ENCODE results near the gene ALKBH3. TPM values are rescaled to one million over a fixed set of nuclear protein-coding genes. Genes with fewer than 3 reads are reported as not detected.
A peak's percentile ranks its signal among the peaks of the same experiment; 100 is the strongest.

ALKBH3 gene
- total and polyA plus RNA-seq, 2 of the 13 experiments (the other 11 are each of a cell fraction or from before 2014, with no cell fraction given): 17.8 to 36.1 TPM

- TF ChIP-seq ZBTB1 (CRISPR knock-in tag; IDR thresholded peaks at IDR 0.05; ENCODE audit: borderline replicate concordance) (no peak), FOSL1 (CRISPR knock-in tag; IDR thresholded peaks at IDR 0.05; ENCODE audit: borderline replicate concordance) (no peak), NR3C1 (CRISPR knock-in tag; IDR thresholded peaks at IDR 0.05) (no peak), GFI1 (CRISPR knock-in tag; IDR thresholded peaks at IDR 0.05; ENCODE audit: borderline replicate concordance) (no peak; the same call in 1 of the 2 replicates), MZF1 (CRISPR knock-in tag; IDR thresholded peaks at IDR 0.05; ENCODE audit: borderline replicate concordance) (no peak), FOXM1 (CRISPR knock-in tag; IDR thresholded peaks at IDR 0.05) (no peak), ZNF629 (CRISPR knock-in tag; conservative IDR thresholded peaks at IDR 0.05) (no peak), JUND (CRISPR knock-in tag; IDR thresholded peaks at IDR 0.05) (peak; percentile 76; the same call in 1 of the 2 replicates), REL (CRISPR knock-in tag; conservative IDR thresholded peaks at IDR 0.05) (peak; percentile 71; the same call in 1 of the 2 replicates), PAF1 (CRISPR knock-in tag; IDR thresholded peaks at IDR 0.05) (no peak), CHD2 (IDR thresholded peaks at IDR 0.05; ENCODE audit: low read depth, low read length) (peak; percentile 52), ZNF782 (CRISPR knock-in tag; IDR thresholded peaks at IDR 0.05; ENCODE audit: borderline replicate concordance) (no peak; the same call in 1 of the 2 replicates), RBFOX2 (IDR thresholded peaks at IDR 0.05; ENCODE audit: low read depth, low read length) (peak; percentile 86), ZNF335 (CRISPR knock-in tag; IDR thresholded peaks at IDR 0.05) (0 out of 2 replicates have a peak, but pooled peaks have one; percentile 35), ZBTB8A (CRISPR knock-in tag; IDR thresholded peaks at IDR 0.05; ENCODE audit: borderline replicate concordance, low read depth) (no peak), ZSCAN12 (CRISPR knock-in tag; IDR thresholded peaks at IDR 0.05) (no peak), SMAD9 (CRISPR knock-in tag; IDR thresholded peaks at IDR 0.05) (peak; percentile 85), TBL1XR1 (IDR thresholded peaks at IDR 0.05; ENCODE audit: borderline replicate concordance, low read length, partially characterized antibody) (peak; percentile 95), EEA1 (CRISPR knock-in tag; IDR thresholded peaks at IDR 0.05; ENCODE audit: borderline replicate concordance) (peak; percentile 54; the same call in 1 of the 2 replicates), SMAD3 (CRISPR knock-in tag; IDR thresholded peaks at IDR 0.05) (peak; percentile 92), TEF (CRISPR knock-in tag; IDR thresholded peaks at IDR 0.05) (no peak), ZNF740 (CRISPR knock-in tag; IDR thresholded peaks at IDR 0.05) (no peak), GTF3A (CRISPR knock-in tag; conservative IDR thresholded peaks at IDR 0.05) (no peak), TBX2 (CRISPR knock-in tag; IDR thresholded peaks at IDR 0.05; ENCODE audit: borderline replicate concordance) (peak; percentile 81), ZFAT (CRISPR knock-in tag; conservative IDR thresholded peaks at IDR 0.05) (0 out of 2 replicates have a peak, but pooled peaks have one; percentile 33), ZNF292 (CRISPR knock-in tag; IDR thresholded peaks at IDR 0.05; ENCODE audit: borderline replicate concordance, low read depth) (no peak), ZNF670 (CRISPR knock-in tag; IDR thresholded peaks at IDR 0.05; ENCODE audit: borderline replicate concordance) (peak; percentile 79; the same call in 1 of the 2 replicates), HBP1 (CRISPR knock-in tag; IDR thresholded peaks at IDR 0.05; ENCODE audit: low read depth) (peak; percentile 62; the same call in 1 of the 2 replicates), ZNF382 (CRISPR knock-in tag; IDR thresholded peaks at IDR 0.05; ENCODE audit: borderline replicate concordance) (no peak), NFKBIZ (CRISPR knock-in tag; IDR thresholded peaks at IDR 0.05) (0 out of 2 replicates have a peak, but pooled peaks have one; percentile 50)
Observed at GRCh38 chr11:43880640-43881159, at the start of gene ALKBH3 (continued).
